A204.1 (cell line): Measurements from ENCODE around the gene PDIA2.

Experiments used
- FAIRE-seq: peaks from 2 replicates; lab custom pipeline; 2012; peaks lifted over from hg19 to GRCh38; lab: Jason Lieb, UNC

The PDIA2 gene

DNA sequence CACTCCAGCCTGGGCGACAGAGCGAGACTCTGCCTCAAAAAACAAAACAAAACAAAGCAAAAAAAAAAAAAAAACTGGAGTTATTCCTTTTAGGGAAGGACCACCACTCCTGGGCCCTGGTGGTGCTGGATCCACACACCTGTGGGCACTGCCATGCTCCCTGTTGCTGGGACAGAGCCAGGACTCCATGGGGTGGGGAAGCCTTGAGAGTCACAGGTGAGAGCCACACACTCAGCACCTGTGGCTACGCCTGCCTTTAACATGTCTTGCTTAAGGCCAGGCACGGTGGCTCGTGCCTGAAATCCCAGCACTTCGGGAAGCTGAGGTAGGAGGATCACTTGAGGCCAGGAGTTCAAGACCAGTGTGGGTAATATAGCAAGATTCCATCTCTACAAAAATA lies 18.3 kb downstream of the PDIA2 start:
- no peak for FAIRE-seq

DNA sequence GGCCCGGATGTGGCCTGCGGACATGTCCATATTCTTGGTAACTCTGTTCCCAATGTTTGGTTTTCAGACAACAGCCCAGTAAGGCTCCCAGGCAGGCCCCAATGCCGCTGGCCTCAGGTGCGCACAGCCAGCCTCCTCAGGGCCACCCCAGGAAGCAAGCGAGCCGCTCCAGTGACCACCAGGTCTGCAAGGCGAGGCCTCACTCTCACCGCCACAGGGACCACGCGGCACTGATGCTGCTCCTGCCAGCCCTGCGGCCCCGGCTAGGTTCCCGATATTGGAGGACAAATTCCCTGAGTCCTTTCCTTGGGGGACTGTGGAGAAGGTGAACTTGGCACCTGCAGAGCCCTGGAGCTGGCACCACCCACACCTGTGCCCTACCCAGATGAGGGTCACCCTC lies 19.0 kb downstream of the PDIA2 start:
- no peak for FAIRE-seq

GRCh38 chr16:303760-304505 lies 21.0 kb downstream of the PDIA2 start:
- FAIRE-seq, result no peak

- no peak for FAIRE-seq
These were observed 23.1 kb downstream of the PDIA2 start for GRCh38 chr16:305916-306626.

- no peak for FAIRE-seq
These were observed 24.0 kb downstream of the PDIA2 start for GRCh38 chr16:306911-307370.

DNA sequence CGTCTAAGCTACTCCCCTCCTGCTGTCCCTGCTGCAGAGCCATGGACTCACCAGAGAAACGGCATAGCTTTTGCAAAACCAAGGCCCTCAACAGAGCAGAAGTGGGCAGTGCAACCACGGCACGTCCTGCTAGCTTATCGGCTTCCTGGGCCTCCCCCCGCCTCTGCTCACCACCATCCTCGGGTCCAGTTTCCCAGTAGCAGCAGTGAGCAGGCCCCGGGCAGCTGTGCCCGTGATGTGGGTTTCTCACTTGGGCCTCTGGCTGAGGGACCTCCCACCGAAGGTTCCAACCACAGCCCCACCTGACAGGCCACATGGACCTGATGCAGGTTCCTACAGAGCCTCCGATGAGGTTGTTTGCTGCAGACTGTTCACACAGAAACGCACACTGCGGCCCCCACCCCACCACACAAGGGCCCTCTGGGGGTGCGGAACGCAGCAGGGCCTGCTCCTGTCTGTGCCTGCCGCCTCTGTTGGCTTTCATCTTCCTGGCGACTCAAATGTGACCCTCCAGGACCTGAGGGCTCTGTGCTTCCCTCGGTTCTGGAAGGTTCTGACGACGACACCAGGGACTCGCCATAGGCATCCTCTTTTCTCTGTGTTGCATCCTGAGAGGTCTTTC lies 24.8 kb downstream of the PDIA2 start:
- FAIRE-seq, result no peak

DNA sequence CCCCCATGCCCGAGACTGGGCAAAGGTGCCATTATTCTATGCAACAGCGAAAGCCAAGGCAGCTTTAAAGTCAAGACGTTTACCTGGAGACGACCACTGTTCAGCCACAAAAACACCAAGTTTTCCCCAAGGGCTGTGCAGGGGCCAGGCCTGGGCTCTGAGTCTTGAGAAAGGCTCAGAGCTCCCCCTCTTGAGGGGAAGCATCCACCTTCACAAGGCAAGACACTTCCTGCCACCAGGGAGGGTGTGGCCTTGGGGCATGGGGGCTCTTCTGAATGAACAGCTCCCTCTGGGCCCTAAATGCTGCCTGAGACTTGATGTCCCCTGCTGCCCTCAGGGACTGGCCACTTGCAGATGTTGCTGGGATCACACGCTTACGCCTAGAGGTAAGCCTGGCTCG lies 26.5 kb downstream of the PDIA2 start:
- no peak for FAIRE-seq

- FAIRE-seq, result no peak
These were observed 28.8 kb downstream of the PDIA2 start for GRCh38 chr16:311725-312124.

DNA sequence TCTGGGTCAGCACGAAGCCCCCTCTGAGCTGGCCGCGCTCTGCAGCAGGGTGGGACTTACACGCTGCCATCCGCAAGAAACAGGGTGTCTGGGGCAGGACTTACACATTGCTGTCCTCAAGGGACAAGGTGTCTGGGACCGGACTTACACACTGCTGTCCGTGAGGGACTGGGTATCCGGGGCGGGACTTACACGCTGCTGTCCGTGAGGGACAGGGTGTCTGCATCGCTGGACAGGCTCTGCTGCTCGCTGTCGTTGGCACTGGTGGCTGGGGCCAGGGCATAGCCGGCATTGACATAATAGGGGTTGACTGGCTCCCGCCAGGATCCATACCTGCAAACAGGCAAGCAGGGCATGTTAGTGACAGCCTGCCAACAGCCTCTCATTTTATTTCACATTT lies 31.4 kb downstream of the PDIA2 start:
- FAIRE-seq, result no peak

- FAIRE-seq, result no peak
These were observed 31.9 kb downstream of the PDIA2 start for GRCh38 chr16:314795-315299.

DNA sequence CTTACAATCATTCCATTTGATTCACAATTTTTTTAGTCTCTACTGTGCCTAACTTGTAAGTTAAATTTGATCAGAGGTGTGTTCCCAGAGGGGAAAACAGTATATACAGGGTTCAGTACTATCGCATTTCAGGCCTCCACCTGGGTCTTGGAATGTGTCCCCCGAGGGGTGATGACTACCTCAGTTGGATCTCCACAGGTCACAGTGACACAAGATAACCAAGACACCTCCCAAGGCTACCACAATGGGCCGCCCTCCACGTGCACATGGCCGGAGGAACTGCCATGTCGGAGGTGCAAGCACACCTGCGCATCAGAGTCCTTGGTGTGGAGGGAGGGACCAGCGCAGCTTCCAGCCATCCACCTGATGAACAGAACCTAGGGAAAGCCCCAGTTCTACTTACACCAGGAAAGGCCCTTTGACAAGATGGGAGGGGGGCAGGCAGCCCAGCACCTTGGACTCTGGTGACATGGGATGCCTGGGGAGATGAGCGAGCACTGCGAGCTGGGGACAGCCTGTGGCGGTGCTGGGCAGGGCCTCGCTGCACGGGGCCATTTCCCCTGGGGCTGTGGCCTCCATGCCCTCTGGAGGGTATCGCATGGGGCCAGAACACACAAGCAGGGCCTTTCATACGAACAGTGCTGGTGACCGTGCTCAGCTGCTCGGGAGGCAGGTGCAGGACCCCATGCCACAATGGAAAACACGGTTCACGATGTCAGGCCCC lies 33.9 kb downstream of the PDIA2 start:
- FAIRE-seq, result no peak

DNA sequence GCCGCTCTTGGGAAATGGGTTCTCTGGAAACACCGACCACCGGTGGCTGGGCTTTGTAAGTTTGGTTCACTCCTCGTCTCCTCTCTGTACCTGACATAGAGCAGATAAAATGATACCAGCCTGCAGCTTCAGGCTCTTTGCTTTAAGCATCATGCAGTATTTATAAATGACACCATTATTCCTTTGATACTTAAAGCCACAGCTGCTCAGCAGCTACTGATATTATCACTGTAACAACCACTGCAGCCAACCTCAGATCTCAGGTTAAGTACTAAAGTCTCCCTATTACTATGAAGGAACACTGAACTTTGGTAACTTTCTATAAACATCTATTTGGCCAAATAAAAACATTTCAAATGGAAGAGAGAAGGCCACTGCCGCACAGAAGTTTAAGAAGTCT lies 34.6 kb downstream of the PDIA2 start:
- no peak for FAIRE-seq

DNA sequence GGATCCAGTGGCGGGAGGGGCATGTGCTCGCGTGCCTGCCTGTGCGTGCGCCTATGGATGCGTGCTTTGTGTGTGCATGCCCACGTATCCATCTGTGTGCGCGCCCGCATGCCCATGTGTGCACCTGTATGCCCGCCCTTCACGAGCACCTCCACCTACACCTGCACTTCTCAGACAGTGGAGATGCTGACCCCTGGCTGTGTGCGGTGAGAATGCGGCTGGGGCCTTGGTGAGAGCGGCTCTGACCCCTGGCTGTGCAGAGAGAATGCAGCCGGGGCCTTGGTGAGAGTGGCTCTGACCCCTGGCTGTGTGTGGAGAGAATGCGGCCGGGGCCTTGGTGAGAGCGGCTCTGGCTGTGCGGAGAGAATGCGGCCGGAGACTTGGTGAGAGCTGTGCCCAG lies 35.7 kb downstream of the PDIA2 start:
- FAIRE-seq, result no peak

DNA sequence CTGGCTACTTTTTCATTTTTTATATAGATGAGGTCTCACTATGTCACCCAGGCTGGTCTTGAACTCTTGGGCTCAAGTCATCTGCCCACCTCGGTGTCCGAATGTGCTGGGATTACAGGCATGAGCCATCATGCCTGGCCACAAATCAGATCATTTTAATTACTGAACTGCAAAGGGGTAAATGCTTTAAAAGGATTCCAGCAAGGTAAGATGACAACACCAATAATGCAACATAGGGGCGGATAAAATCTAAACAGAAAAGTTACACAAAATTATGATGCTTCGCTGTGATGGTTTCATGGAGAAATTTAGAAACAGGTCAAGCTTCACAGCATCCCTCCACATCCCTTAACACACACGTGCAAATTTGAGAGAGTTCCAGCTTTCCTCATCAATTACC lies 37.2 kb downstream of the PDIA2 start:
- no peak for FAIRE-seq

DNA sequence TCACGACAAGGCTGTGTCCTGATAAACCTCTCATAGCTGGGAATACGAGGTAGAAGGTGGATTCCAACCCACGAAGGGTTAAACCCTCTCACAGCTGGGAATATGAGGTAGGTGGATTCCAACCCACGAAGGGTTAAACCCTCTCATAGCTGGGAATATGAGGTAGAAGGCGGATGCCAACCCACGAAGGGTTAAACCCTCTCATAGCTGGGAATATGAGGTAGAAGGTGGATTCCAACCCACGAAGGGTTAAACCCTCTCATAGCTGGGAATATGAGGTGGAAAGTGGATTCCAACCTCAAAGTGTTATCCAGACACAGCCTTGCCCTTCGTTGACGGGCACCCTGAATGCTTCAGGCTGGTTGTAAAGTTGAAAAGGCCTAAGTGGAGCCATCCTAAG lies 38.6 kb downstream of the PDIA2 start:
- no peak for FAIRE-seq

DNA sequence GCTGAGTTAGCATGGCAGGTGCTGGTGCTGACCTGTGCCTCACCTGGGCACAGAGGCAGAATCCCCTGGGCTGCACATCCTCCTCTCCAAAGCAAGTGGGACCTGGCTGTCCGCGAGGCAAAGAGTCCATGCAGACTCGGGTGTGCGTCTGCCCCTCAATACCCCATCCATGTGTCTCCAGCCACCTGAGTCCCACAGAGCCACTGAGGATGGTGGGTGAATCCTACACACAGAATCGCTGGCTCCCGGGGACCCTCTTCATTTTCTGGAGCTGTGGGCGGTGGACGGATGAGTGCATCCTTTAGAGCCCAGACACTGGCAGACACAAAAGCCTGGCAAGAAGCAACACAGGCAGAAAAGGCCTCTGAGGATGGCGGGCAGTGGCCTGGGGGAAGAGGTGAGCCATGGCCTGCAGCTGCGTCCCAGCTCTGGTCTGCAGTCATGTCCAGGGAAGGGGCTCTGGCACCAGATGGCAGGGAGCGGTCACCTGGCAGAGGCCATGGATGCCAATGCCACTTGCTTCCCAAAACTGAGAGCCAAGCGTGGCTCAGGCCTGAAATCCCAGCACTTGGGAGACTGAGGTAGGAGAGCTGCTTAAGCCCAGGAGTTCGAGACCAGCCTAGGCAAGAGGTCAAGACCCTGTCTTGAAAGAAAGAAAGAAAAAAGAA lies 39.6 kb downstream of the PDIA2 start:
- no peak for FAIRE-seq

DNA sequence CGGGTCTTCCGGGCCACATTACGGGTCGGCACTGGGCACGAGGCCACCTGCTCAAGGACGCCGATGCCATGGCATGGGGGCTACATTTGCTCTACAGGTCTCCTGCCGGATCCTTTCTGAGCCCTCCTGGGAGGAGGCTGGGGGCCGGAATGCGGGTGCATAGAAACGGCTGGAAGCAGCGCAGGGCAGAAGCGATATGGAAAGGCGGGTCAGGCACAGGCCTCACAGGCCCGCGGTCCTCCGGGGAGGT lies 41.2 kb downstream of the PDIA2 start:
- no peak for FAIRE-seq

DNA sequence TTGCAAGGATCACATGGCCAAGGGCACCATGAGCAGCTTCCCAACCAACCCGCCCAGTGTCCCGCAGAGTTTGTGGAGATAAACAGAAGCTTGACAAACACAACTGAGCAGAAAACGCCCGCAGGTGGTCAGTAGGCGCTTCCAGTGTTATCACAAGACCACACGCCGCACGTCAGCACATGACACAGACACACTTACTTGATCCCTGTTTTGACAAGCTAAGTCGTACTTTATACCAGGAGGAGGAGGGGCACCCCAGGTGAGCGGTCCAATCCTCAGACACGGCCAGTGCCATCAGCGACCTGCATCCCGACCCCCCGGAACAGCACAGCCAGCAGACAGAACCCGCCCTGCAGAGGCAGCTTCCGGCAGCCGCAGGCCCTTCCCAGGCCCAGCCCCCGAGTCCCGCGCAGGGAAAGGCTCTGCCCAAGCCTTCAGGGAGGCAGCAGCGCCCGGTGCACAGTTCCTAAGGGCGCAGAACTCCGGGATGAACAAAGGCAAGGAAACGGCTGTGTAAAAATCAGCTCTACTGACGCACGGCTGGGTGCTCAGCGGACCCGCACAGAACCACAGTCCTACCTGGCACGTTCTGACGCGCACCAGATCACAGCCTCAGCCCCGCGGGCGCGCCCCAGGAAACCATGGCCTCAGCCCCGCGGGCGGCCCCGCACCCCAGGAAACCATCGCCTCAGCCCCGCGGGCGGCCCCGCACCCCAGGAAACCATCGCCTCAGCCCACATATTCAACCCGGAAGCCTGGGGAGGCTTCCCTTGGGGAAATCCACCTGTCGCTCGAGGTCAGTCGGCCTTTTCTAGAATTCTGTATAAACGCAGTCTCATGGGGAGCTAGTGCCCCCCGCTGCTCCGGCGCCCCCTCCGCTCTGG lies 41.7 kb downstream of the PDIA2 start:
- FAIRE-seq, result no peak

GRCh38 chr16:325375-326145 lies 42.6 kb downstream of the PDIA2 start:
- no peak for FAIRE-seq

GRCh38 chr16:330741-331140 lies 47.8 kb downstream of the PDIA2 start:
- FAIRE-seq, result no peak
